ENCODE measurements around the gene RPL22L1.
"Not testable (repeated sequence)": the region's sequence is repeated elsewhere in the genome, so short reads cannot be mapped to it uniquely, and the experiment has no call there.

RPL22L1 gene

DNA sequence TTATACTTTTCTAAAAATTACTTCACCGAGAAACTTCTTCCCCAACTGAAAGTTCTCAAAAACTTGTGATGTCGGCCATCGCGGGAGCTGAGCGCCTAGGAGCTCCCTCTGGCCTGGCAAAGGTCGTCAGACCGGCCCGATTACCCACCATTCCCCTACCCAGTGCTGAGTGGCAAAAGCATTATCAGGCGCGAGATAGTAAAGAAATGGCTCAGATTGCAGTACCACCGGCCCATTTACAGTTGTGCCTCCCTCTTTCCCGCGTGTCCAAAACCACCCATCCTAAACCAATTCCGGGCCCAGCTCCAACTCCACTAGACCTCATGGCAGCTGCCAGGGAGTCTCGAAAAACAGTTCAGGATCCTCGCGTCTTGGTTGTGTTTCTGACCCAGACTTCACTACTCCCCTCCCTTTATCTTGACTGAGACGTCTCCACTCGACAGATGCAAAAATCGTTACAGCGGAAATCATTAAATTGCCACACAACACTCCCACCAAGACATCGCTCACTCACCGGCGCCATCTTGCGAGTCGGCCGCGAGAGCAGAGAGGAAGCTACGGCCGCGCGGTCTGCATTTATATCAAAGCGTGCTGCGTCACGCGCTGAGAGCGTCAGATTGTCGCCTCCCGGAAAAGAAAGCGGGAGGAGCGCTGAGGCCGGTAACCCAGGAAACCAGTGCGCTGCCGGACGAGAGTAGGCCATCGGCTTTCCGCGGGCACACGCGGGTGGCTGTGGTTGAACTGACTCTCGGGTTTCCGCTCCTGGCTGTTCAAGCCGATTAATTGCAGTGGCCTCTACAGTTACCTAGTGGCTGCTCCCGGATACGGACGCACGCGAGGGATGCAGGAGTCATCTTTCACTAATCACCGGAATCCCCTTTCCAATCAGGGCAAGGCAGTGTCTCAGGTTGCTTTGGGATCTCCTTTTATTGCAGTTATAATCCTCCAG, at the start of gene RPL22L1:
Gene RPL22L1 (minus strand): TSS at position 551 of the 949 bp plus-strand sequence. CDS start 28 bp downstream, at position 523.
- DNase-seq (ENCODE audit: low read depth) = peak; percentile 84
- H3K4me3 ChIP-seq (ENCODE audit: low read depth, low read length) = peak within 1 kb of the TSS; percentile 97

DNA sequence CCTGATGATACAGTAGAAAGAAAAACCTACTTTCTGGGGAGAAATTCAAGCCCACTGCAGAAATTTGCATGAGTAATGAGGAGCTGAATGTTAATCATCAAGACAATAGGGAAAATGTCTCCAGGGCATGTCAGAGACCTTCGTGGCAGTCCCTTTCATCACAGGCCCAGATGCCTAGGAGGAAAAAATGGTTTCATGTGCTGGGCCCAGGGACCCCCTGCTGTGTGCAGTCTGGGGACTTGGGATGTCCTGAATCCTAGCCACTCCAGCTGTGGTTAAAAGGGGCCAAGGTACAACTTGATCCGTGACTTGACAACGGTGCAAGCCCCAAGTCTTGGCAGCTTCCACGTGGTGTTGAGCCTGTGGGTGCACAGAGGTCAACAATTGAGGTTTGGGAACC, 48.7 kb upstream of the RPL22L1 start:
- no peak for DNase-seq (ENCODE audit: low read depth)
- H3K4me3 ChIP-seq (ENCODE audit: low read depth, low read length) = no peak overlapping the region

GRCh38 chr3:170914690-170915089, 44.7 kb upstream of the RPL22L1 start:
- H3K4me3 ChIP-seq (ENCODE audit: low read depth, low read length) = no peak overlapping the region
- DNase-seq (ENCODE audit: low read depth) = no peak

DNA sequence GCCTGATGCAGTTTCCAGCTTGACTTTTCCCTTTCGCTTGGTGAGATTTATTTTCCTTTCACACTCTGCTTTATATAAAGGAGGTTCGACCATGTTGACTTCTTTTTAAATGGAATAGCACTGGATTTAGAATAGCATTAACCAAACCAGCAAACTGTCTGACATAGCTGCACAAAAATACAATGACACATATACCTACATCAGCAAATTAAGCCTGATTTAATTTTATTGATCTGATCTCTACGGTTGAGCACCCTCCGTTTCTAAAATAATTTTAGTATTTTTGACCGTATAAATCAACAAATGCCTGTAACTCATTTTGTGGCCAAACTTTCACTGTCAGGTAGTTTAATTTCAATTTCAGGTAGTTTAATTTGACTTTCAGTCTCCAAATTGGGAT, 44.2 kb upstream of the RPL22L1 start:
- DNase-seq (ENCODE audit: low read depth) = no peak
- no peak overlapping the region for H3K4me3 ChIP-seq (ENCODE audit: low read depth, low read length)

DNA sequence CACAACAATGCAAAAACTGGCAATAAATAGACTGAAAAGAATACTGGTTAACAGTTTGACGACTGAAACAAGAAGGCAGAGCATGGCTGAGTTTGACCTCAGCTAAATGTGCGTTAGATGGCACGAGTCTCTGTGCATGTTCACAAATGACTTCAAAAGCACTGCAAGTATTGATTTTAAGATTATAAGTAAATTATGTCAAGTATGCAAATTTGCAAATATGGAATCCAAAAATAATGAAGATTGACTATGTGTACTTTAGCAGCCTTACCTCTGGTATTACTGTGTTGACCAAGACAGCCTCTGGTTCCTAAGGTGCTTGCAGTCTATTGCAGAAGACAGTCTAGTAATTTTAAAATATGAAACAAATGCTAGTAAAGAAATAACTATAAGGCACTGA, 41.1 kb upstream of the RPL22L1 start:
- no peak overlapping the region for H3K4me3 ChIP-seq (ENCODE audit: low read depth, low read length)
- DNase-seq (ENCODE audit: low read depth) = no peak

- no peak overlapping the region for H3K4me3 ChIP-seq (ENCODE audit: low read depth, low read length)
- DNase-seq (ENCODE audit: low read depth) = no peak
Observed at GRCh38 chr3:170910542-170910941, 40.5 kb upstream of the RPL22L1 start.

- H3K4me3 ChIP-seq (ENCODE audit: low read depth, low read length) = no peak overlapping the region
- peak; percentile 86 for DNase-seq (ENCODE audit: low read depth)
Observed at GRCh38 chr3:170909129-170909903, 39.3 kb upstream of the RPL22L1 start.

- peak; percentile 71 for DNase-seq (ENCODE audit: low read depth)
- H3K4me3 ChIP-seq (ENCODE audit: low read depth, low read length) = peak within 1 kb of the TSS; percentile 76
Observed at GRCh38 chr3:170908235-170909116, 38.5 kb upstream of the RPL22L1 start, which contains the start of gene EIF5A2. Gene EIF5A2, minus strand, starts transcription at chr3:170908637. Its CDS starts 831 bp downstream, at chr3:170907806.

DNA sequence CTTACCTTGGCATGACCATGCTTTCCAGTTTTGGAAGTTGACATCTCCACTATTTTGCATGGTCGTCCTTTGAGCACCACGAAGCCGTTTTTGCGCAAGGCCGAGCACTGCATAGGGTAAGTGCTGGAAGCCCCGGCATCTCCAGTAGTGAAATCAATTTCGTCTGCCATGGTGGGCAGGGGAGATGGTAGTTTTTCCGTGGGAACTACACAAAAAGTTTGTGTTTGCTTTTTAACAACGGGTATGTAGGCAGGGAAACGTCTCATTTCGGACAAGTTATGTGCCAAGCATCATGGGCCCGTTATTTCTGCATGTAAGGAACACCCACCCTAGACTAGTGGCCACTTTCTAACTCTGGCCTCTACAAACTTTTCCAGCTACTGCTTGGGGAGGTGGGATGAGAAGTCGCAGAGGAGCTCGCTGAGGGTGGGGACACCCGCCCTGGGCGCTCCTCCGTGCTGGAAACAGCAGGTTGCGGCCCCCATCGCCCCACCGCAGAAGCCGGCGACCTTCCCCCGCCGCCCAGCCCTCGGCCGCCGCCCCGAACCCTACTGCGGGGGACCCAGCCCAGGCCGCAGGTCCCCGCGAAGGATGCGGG, 37.7 kb upstream of the RPL22L1 start:
- DNase-seq (ENCODE audit: low read depth) = no peak
- peak overlapping the region; percentile 76 for H3K4me3 ChIP-seq (ENCODE audit: low read depth, low read length)

- DNase-seq (ENCODE audit: low read depth) = no peak
- no peak overlapping the region for H3K4me3 ChIP-seq (ENCODE audit: low read depth, low read length)
Observed at GRCh38 chr3:170905862-170906261, 35.9 kb upstream of the RPL22L1 start.

DNA sequence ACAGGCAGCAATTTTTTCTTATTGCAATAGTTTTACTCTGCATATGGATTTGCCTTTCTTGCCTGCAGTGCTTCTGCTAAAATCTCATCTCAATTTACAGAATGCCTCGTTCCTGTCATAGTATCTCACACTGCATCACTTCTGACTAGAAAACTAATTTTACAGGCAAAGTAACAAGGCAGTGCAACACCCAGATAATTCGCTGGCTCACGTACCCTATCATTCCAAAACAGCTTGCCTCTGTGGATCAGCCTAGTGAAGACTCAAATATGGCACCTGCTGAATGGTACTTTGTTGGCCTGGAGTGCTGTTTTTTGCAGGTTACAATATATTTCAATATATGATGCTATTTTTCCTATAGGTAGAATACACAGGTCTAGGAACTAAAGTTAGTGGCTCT, 33.1 kb upstream of the RPL22L1 start:
- no peak for DNase-seq (ENCODE audit: low read depth)
- no peak overlapping the region for H3K4me3 ChIP-seq (ENCODE audit: low read depth, low read length)

GRCh38 chr3:170899455-170899854, 29.5 kb upstream of the RPL22L1 start:
- no peak overlapping the region for H3K4me3 ChIP-seq (ENCODE audit: low read depth, low read length)
- DNase-seq (ENCODE audit: low read depth) = no peak

- DNase-seq (ENCODE audit: low read depth) = no peak
- no peak overlapping the region for H3K4me3 ChIP-seq (ENCODE audit: low read depth, low read length)
Observed at GRCh38 chr3:170897978-170898377, 28.0 kb upstream of the RPL22L1 start.

GRCh38 chr3:170897199-170897598, 27.2 kb upstream of the RPL22L1 start:
- H3K4me3 ChIP-seq (ENCODE audit: low read depth, low read length); DNase-seq (ENCODE audit: low read depth): not testable (repeated sequence)

- H3K4me3 ChIP-seq (ENCODE audit: low read depth, low read length) = no peak overlapping the region
- no peak for DNase-seq (ENCODE audit: low read depth)
Observed at GRCh38 chr3:170896781-170897180, 26.8 kb upstream of the RPL22L1 start.

GRCh38 chr3:170896333-170896732, 26.3 kb upstream of the RPL22L1 start:
- not testable (repeated sequence) for DNase-seq (ENCODE audit: low read depth); H3K4me3 ChIP-seq (ENCODE audit: low read depth, low read length)

DNA sequence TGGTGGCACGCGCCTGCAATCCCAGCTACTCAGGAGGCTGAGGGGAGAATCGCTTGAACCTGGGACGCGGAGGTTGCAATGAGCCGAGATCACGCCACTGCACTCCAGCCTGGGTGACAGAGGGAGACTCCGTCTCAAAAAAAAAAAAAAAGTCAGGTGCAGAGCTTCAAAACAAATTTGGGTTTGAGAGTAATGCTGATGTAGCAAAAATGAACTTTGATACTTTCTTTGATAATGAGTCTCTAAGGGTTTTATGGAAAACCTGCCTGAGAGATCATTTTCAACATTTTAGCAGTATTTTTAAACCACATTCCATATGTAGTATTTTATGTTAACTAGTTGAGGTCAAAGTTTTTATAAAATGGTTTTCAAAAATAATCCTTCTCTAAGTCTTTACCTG, 23.9 kb upstream of the RPL22L1 start:
- H3K4me3 ChIP-seq (ENCODE audit: low read depth, low read length) = no peak overlapping the region
- DNase-seq (ENCODE audit: low read depth) = no peak

- no peak for DNase-seq (ENCODE audit: low read depth)
- H3K4me3 ChIP-seq (ENCODE audit: low read depth, low read length) = no peak overlapping the region
Observed at GRCh38 chr3:170889630-170890029, 19.6 kb upstream of the RPL22L1 start.

DNA sequence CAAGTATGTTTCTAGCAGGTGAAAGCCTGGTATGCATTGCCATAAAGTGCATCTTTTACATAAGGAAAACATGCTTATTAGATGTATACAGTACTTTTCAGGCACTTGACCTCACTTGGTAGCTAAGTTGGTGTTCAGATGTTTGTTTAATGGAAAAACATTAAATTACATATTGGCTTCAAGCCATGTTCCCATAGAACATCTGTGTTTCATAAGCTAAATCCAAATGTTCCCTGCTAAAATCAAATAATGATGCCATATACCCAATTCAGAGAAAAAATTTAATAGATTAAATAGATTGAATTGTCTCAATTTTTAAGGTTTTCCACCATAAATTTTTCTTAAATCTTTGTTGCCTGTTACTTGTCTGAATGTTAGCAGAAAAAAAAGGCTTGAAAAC, 19.1 kb upstream of the RPL22L1 start:
- no peak overlapping the region for H3K4me3 ChIP-seq (ENCODE audit: low read depth, low read length)
- DNase-seq (ENCODE audit: low read depth) = no peak
